GM19463 (cell line): ENCODE measurements around the gene TMEM258.

Experiments used
- ATAC-seq: cut with Tn5 transposase; IDR thresholded peaks from one replicate; pipeline ENCODE4 v1.9.1; 2021; ENCODE audit warnings: mild to moderate bottlenecking, moderate library complexity; ENCODE audit not compliant: unreplicated experiment

TMEM258 gene

GRCh38 chr11:61777234-61778090 lies 14.9 kb downstream of the TMEM258 start:
- no peak for ATAC-seq

DNA sequence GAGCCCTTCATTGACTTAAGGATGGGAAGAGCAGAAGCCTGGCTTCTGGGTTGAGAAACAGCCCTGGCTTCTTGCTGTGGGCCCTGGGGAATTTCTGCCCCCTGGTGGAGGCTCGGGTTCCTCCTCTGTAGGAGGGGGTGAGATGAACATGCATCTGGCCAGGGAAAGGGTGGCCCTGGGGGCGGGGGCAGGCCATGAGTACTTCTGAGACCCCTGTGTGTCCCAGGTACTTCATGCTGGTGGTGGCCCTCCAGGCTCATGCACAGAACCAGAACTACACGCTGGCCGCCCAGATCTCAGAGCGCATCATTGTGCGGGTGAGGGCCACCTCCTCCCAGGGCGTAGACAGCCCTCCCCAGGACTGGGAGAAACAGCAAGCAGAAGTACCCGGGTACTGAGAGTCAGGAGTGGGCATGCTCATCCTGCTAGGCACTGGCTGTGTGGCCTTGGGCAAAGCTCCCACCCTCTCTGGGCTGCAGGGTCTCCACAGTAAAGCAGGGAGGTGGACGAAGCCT lies 15.8 kb downstream of the TMEM258 start:
- no peak for ATAC-seq

GRCh38 chr11:61775606-61776554 lies 16.5 kb downstream of the TMEM258 start:
- ATAC-seq, result no peak

DNA sequence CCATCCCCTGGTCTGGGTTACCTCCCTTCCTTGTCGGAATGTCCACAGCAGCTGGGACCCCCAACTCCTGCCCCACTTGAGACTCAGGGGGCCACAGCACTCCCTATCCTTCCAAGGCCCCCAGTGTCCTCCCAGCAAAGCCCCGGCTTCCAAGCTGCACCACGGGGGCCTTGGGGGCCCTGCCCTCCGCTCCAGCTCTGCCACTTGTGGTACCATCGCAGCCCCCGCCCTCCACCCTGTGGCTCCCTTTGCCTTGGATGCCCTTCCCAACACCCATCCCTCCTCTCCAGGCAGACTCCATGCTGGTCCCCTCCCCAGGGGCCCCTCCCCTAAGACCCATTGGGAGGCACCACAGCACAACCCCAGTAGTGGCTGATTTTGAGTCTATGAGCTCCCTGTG lies 17.3 kb downstream of the TMEM258 start:
- ATAC-seq, result no peak

GRCh38 chr11:61774411-61774810 lies 18.0 kb downstream of the TMEM258 start:
- no peak for ATAC-seq

DNA sequence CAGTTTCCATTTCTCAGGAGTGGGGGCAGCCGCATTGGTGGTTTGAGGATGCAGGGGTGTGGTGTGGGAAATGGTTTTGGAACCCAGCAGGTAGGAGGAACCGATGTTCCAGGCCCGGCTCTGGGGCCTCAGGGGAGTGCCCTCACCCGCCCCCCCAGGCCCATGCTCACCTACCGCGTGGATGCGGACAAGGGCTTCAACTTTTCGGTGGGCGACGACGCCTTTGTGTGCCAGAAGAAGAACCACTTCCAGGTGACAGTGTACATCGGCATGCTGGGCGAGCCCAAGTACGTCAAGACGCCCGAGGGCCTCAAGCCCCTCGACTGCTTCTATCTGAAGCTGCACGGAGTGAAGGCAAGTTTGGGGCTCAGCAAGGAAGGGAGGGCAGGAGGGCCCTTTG lies 18.6 kb downstream of the TMEM258 start:
- no peak for ATAC-seq

- no peak for ATAC-seq
Measured at GRCh38 chr11:61773356-61773755, 19.0 kb downstream of the TMEM258 start.

DNA sequence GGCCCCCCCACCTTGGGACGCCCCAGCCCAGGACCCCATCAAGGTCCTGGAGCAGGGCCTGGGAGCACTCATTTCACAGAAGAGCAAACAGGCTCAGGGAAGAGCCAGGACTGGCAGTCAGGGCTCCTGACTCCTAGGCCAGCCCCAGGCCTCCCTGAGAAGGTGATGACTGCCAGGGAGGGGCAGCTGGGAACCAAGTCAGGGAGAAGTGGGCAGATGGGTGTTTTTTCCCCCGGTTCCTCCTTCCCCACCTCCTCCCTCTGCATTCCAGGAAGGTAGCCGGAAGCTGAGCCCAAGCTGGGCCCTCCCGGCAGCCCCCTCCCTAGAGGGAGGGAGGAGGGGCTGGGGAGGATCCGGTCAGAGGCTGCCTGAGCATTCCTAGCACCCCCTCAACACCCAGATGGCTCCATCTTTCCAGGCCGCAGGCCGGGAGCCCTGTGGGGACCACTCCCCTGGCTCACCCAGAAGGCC lies 20.4 kb downstream of the TMEM258 start:
- no peak for ATAC-seq

DNA sequence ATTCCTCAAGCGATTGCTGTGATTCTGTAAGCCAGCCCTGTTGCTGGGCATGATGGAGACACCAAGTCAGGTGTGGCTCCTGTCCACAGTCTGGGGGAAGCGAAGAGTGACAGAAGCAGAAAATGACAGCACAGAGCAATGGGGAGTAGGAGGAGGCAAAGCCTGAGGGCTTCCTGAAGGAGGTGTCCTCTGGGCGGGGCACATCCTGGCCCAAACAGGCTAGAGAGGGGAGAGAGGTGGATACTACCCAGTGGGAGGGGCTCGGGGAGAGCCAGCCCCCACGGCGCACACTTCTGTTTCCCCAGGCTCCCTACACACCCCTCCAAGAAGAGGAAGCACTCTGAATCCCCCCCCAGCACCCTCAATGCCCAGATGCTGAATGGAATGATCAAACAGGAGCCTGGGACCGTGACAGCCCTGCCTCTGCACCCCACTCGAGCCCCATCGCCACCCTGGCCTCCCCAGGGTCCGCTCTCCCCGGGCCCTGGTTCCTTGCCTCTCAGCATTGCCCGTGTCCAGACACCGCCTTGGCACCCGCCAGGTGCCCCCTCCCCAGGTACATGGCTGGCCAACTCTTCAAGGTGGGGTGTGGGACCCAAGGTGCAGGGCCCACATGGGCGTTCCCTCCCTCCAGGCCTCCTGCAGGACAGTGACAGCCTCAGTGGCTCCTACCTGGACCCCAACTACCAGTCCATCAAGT lies 21.1 kb downstream of the TMEM258 start:
- ATAC-seq, result no peak

- no peak for ATAC-seq
Measured at GRCh38 chr11:61769946-61770683, 22.3 kb downstream of the TMEM258 start.

GRCh38 chr11:61769169-61769920 lies 23.1 kb downstream of the TMEM258 start:
- ATAC-seq, result no peak

GRCh38 chr11:61768376-61769076 lies 23.9 kb downstream of the TMEM258 start:
- ATAC-seq, result no peak

- no peak for ATAC-seq
Measured at GRCh38 chr11:61766353-61766841, 26.0 kb downstream of the TMEM258 start.

- ATAC-seq, result no peak
Measured at GRCh38 chr11:61765550-61766253, 26.7 kb downstream of the TMEM258 start.

DNA sequence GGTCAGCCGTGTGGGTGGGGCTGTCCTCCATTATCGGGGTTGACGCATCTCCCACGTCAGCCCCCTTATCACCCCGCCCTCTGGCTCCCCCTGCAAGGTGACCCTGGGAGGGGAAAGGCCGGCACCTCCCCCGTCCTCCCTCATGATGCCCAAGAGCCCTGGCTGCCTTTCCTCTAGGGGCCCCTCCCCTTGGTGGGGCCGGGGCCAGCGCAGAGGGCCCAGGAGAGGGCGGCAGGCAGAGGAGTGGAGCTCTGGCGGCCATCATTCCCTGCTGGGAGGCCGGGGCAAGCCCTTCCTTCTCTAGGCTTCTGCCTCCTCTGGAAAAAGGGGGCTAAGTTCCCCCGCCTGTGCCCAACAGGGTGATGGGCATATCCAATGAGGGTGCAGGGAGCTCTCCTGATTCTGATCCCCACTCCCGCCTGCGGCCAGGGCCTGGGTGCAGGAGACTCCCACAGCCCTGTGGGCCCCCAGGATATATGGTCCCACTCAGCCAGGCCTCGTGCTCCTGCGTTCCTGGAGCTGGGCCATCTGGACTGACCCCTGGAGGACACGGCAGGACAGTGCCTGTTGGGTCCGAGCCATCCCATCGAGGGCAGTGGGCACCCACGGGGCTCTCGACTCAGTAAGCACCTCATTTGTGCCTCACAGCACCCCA lies 27.7 kb downstream of the TMEM258 start:
- no peak for ATAC-seq

DNA sequence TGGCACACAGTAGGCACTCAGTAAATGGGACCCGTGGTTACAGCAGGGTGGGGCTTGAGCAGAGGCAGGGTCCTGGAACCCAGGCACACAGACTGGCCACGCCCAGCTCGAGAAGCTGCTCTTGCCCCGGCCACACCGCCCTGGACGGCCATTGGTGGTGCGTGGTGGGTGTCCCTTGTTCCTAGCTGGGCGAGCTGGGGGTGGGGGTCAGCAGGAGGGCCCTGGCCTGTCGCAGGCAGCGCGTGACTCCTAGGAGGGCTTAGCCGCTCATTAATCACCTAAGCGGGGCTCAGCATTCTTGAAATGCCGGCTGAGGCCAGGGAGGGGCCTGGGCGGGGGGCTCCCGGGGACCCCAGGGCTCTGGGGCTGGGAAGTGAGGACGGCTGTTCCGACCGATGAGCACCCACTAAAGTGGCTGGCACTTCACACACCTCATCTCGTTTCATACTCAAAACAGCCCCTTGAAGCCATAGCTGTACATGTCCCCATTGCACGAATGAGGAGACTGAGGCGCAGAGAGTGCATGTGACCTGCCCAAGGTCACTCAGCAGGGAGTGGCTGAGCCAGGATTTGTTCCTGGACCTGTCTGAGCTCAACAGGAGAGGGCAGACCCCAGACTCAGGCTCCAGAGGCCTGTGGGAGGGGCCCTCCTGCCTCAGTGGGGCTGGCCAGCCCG lies 28.3 kb downstream of the TMEM258 start:
- no peak for ATAC-seq

DNA sequence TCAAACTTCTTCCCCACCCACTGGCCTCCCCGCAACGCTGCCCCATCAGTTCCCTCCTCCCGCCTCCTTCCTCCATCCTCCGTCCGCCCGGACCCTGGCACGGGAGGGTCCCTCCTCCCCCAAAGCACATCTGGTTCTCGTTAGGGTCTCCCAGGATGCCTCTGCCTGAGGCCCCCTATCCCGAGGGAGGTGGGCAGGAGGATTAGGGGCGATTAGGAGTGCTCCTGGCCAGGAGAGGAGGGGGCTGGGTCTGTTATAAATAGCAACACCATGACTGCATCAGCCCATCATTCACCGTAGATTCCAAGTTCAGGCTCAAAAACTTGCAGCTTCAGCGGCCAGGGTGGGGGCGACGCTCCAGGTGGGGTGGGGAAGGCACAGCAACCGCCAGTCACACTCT lies 29.6 kb downstream of the TMEM258 start:
- no peak for ATAC-seq
